GM21526 (cell line): ENCODE results near the gene ZNF708.
A peak's percentile ranks its signal among the peaks of the same experiment; 100 is the strongest.
"Not testable (repeated sequence)": the region's sequence is repeated elsewhere in the genome, so short reads cannot be mapped to it uniquely, and the experiment has no call there.

ENCODE experiments used
- ATAC-seq: cut with Tn5 transposase; IDR thresholded peaks from one replicate; pipeline ENCODE4 v1.9.1; 2021; ENCODE audit warnings: moderate library complexity; ENCODE audit not compliant: unreplicated experiment, low FRiP score

The ZNF708 gene

DNA sequence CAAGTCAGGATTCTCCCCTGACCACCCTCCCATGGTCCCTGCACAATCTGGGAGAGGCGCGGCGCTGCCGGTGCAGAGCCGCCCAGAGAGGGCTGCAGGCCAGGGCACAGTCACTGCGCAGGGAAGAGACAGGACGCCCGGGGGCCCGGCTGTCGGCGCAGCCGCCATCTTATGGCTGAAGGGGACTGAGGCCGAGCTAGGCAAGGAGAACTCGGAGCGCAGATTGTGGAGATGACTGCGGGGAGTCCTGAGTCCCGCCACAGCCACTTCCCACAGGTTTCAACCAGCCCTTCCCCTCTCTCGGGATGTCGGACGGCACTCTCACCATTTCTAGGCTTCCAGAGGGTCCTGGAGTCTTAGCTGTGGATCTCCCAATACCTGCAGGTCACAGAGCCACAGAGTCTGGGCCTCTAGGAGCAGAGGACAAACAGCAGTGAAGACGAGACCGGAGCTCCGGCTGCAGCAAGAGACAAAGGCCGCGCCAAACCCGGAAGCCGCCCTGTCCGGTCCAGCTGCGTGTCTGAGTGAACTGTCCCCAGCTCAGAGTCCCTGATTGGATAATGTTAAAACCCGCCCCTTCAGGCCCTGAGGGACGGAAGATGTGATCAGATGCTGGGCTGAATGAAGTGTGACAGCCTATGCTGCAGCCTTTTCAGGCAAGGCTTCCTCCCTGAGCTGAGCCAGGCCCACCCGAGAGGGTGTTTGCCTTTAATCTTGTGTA, at the start of gene ZNF708:
ZNF708 (minus strand) TSS at position 526 of the 721 bp plus-strand sequence; CDS start at position 328, 198 bp downstream.
- ATAC-seq = peak; percentile 99

DNA sequence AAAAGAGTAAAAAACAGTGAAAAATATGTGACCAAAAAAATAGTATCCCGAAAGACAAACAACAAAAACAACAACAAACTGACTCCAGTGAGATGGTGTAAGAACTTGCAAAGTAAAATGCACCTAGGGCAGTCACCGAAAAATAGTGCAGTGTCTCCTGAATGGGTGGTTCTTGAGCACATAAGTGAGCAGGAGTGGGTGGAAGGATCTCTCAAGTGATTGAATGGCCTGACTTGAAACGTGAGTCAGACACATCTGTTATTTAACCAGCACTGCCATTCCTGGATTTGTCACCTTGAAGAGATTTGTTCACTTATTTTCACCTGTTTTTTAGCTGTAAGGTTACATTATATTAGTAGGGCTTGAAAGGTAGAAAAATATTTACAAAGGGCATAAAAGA, 33.1 kb upstream of the ZNF708 start:
- no peak for ATAC-seq

DNA sequence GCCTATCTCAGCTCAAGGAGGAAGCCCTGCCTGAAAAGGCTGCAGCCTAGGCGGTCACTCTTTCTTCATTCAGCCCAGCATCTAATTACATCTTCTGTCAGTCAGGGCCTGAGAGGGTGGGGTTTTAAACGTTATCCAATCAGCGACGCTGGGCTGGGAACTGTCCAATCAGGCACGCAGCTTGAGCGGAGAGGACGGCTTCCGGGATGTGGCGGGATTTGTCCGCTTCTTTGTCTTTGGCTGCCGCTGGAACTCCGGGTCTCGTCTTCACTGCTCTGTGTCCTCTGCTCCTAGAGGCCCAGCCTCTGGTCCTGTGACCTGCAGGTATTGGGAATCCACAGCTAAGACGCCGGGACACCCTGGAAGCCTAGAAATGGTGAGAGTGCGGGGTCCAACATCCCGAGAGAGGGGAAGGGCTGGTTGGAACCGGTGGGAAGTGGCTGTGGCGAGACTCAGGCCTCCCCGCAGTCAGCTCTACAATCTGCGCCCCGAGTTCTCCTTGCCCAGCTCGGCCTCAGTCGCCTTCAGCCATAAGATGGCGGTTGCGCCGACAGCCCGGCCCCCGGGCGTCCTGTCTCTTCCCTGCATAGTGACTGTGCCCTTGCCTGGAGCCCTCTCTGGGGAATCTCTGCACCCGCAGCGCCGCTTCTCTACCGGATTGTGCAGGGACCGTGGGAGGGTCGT, 29.7 kb upstream of the ZNF708 start, which contains the start of gene ZNF738:
ZNF738 (plus strand) TSS at position 233 of the 684 bp plus-strand sequence; CDS start at position 374, 141 bp downstream.
- ATAC-seq = peak; percentile 93

DNA sequence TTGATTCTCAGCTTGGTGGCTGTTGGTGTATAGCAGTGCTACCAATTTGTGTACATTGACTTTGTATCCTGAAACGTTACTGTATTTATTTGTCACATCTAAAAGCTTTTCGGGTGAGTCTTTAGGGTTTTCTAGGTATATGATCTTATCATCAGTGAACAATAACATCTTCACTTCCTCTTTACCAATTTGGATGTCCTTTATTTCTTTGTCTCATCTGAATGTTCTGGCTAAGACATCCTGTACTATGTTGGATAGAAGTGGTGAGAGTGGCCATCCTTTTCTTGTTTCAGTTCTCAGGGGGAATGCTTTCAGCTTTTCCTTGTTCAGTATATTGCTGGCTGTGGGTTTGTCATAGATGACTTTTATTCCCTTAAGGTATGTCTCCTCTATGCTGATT, 23.6 kb upstream of the ZNF708 start:
- ATAC-seq = no peak

DNA sequence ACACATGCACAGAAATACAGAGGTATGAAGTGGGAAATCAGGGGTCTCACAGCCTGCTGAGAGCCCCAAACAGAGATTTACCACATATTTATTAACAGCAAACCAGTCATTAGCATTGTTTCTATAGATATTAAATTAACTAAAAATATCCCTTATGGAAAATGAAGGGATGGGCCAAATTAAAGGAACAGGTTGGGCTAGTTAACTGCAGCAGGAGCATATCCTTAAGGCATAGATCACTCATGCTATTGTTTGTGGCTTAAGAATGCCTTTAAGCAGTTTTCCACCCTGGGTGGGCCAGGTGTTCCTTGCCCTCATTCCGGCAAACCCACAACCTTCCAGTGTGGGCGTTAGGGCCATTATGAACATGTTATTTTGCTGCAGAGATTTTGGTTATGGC, 15.6 kb upstream of the ZNF708 start:
- ATAC-seq = not testable (repeated sequence)

DNA sequence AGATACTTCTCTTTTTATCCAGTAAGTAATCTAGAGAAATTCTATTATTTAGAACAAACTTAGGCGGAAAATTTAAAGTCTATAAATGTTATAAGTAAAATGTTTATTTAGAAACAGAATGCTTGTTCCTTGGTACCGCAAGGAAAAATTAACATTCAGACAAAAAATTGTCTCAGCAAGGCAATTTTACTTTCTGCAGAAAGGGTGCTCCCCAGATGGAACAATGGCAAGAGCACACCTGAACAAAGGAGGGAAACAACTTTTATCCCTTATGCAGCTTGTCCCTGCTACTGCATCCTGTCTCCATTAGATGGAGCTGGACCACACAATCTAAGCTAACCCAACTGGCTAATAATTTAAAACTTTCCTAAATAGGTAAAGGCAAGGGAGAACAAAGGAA, 6.5 kb upstream of the ZNF708 start:
- no peak for ATAC-seq

DNA sequence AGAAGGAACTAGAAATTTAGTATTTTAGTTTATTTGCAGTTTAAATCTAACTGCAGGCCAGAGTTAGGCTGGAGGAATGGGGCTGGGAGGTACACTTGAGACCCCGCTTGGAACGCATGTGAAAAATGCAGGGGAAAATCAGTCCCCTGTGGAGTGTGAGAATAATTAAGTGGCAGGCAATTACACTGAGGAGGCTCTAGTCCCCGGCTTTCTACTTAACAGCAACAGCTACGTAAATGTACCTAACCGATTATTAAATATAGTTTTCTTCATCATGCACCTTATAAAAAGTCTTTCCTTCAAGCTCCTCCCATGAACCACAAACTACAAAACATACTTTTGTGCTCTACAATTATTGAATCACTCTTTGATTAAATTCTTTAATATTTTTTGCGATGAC, 804 bp downstream of the ZNF708 start:
- ATAC-seq = no peak

DNA sequence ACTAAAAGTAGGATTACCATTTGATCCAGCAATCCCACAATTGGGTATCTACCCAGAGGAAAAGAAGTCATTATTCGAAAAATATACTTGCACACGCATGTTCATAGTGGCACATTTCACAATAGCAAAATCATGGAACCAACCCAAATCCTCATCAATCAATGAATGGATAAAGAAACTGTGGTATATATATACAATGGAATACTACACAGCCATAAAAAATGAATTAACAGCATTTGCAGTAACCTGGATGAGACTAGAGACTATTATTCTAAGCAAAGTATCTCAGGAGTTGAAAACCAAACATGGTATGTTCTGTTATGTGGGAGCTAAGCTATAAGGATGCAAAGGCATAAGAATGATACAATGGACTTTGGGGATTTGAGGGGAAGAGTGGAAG, 3.0 kb downstream of the ZNF708 start:
- no peak for ATAC-seq

DNA sequence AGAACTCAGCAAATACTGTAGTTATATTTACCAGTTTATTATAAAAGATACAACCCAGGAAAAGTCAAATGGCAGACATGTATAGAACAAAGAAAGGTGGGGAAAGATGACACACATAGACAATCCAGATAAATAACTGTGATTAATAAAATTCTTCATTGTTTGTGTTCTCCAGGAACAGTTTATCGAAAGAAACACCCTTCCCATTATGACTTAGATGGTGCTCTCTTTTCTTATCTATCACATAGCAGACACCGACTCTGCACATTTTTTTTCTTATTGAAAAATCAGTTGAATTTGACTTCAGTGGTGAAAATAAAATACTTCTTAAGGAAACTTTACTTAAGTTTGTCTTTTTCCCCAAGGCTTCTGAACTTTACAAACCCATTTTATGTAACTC, 6.2 kb downstream of the ZNF708 start:
- ATAC-seq = no peak

DNA sequence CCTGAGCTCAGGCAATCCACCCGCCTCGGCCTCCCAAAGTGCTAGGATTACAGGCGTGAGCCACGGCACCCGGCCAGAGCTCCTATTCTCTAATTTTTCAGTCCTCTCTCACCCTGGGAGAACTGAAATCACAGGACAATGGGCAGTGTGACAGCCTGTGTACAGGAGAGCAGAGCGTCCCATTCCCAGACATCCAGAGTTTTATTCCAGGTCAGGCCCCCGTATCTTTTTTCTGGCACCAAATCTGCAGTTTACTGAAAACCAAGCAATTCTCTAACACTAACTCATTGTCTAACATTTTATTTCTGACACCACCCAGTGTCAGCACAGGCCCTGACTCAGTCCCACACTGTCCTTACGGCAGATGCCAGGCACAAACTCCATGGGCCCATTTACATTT, 6.7 kb downstream of the ZNF708 start:
- no peak for ATAC-seq

DNA sequence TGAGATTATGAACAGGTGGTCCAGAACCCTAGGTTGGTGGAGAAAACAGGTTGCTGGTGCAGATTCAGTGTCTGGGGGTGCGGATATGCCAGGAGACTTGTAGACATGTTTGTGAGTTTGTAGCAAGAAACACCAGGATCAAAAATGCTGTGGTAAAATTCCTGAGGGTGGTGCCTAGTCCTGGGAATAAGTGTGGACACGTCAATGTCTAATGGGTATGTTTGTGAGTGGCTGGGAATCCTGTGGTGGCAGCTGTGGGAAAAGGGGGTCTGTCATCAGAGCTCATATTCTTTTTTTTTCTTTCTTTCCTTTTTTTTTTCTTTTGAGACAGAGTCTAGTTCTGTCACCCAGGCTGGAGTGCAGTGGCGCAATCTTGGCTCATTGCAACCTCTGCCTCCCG, 7.2 kb downstream of the ZNF708 start:
- ATAC-seq = no peak

DNA sequence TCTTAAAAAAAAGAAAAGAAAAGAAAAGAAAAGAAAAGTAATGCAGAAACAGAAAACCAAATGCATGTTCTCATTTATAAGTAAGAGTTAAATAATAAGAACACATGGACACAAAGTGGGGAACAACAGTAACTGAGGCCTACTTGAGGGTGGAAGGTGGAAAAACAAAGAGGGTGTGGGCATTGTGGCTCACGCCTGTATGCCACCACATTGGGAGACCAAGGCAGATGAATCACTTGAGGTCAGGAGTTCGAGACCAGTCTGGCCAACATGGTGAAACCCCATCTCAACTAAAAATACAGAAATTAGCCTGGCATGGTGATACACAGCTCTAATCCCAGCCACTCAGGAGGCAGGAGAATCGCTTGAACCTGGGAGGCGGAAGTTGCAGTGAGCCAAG, 8.1 kb downstream of the ZNF708 start:
- ATAC-seq = no peak

DNA sequence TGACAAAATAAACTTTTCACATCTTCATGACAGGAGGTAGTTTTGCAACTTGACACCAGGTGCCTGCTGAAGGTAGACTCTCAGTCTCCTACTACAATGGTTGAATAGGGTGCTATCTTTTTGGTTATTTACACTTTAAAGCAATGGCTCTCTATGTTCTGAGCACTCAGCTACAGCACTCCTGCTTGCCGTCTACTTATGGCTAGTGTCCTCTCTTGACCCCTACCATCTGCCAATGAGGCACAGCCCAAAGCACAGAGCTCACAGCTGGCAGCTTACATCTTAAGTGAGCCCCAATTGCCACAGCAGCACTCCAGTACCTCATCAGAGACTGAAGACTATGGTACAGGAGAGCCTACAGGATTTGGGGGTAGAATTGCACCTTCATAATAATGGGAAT, 11.4 kb downstream of the ZNF708 start:
- no peak for ATAC-seq

DNA sequence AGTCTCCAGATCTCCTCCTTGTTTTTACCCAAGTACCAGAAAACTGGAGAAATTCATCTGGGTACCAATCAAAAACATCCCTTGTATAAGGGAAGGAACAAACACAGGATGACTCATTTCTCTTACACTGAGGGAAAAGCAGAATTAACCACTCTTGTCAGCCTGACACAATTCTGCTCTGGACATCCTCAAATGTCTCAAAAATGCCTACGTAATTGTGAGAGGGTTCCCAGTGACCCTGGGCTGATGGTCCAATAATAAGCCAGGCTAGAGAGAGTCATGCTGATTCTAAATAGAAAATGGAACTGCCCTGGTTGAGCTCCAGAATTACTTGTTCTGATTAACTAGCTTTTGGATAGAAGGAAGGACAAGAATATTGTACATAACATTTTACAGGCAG, 14.5 kb downstream of the ZNF708 start:
- no peak for ATAC-seq

DNA sequence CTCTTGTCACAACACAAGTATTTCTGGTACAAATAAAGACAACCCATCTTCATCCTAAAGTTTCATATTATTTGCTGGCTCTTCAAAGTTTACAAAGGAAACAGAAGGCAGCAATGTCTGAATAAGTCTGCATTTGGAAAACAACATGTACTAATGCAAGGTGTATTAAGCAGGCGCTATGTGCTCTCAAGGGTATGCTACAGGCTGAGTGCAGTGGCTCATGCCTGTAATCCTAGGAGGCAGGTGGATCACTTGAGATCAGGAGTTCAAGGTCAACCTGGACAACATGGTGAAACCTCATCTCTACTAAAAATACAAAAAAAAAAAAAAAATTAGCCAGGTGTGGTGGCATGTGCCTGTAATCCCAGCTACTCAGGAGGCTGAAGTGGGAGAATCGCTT, 16.4 kb downstream of the ZNF708 start:
- not testable (repeated sequence) for ATAC-seq

DNA sequence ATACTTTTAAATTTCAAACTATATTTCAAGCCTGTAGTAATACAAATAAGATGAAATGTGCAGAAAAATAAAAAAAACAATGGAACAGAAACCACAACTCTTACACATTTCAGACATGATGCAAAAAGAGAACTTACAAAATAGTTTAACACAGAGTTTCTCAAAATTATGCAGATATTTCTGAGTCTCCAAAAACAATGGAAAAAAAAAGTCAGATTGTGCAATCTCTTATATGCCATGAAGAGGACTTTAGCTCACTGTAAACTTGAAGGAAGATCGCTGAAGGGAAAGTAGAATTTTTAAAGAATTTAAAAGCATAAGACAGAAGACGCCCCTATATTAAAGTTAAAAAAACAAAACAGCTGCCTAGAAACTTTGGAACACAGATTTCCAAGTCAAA, 20.4 kb downstream of the ZNF708 start:
- ATAC-seq = no peak

DNA sequence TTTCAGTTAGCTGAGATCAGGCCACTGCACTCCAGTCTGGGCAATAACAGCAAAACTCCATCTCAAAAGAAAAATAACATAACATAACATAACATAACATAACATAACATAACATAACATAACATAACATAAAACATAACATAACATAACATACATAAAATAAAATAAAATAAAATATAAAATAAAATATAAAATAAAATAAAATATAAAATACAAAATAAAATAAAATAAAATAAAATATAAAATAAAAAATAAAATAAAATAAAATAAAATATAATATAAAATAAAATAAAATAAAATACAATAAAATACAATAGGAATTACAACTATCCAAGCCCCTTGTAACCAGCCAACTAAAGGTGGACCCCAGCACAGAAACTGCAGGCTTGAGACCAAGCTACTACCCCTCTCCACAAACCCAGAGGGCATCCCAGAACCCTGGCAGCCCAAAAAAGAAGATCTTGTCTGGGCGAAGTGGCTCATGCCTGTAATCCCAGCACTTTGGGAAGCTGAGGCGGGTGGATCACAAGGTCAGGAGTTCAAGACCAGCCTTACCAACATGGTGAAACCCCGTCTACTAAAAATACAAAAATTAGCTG, 22.2 kb downstream of the ZNF708 start:
- not testable (repeated sequence) for ATAC-seq

DNA sequence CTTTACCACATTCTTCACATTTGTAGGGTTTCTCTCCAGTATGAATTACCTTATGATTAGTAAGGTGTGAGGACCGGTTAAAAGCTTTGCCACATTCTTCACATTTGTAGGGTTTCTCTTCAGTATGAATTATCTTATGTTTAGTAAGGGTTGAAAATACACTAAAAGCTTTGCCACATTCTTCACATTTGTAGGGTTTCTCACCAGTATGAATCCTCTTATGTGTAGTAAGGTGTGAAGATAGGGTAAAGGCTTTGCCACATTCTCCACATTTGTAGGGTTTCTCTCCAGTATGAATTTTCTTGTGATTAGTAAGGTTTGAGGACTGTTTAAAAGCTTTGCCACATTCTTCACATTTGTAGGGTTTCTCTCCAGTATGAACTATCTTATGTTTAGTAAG, 35.4 kb downstream of the ZNF708 start:
- ATAC-seq = not testable (repeated sequence)

DNA sequence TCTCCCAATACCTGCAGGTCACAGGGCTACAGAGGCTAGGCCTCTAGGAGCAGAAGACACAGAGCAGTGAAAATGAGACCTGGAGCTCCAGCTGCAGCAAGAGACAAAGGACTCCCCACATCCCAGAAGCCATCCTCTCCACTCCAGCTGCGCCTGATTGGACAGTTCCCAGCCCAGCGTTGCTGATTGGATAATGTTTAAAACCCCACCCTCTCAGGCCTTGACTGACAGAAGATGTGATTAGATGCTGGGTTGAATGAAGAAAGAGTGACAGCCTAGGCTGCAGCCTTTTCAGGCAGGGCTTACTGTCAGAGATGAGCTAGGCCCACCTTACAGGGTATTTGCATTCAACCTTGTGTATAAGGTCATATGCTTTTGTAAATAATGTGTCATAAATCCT, 59.4 kb downstream of the ZNF708 start:
- ATAC-seq = no peak

DNA sequence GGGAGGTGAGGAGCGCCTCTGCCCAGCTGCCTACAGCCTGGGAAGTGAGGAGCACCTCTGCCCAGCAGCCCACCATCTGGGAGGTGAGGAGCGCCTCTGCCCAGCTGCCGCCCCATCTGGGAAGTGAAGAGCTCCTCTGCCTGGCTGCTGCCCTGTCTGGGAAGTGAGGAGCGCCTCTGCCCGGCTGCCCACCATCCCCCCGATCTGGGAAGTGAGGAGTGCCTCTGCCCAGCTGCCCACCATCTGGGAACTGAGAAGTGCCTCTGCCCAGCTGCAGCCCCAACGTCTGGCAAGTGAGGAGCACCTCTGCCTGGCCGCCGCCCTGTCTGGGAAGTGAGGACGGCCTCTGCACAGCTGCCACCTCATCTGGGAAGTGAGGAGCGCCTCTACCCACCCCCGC, 64.3 kb downstream of the ZNF708 start:
- ATAC-seq = no peak

DNA sequence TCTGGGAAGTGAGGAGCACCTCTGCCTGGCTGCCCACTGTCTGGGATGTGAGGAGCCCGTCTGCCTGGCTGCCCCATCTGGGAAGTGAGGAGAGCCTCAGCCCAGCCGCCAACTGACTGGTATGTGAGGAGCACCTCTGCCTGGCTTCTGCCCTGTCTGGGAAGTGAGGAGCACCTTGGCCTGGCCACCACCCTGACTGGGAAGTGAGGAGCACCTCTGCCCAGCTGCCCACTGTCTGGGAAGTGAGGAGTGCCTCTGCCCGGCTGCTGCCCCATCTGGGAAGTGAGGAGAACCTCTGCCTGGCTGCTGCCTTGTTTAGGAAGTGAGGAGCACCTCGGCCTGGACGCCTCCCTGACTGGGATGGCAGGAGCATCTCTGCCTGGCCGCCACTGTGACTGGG, 64.8 kb downstream of the ZNF708 start:
- no peak for ATAC-seq
